DND-41 (cell line): ENCODE results near the gene HNF1A.

ENCODE experiments used
- ATAC-seq: fragments of 200-7000 bp; cut with Tn5 transposase; 3 replicates; pipeline ENCODE4 v1.9.1; 2021; ENCODE audit warnings: low read depth; ENCODE audit not compliant: insufficient read depth
- DNase-seq: peaks from one replicate; pipeline ENCODE4 v3.0.0-alpha.2; 2020
- H2AFZ ChIP-seq: 2 replicates; pipeline ENCODE4 v1.6.0; 2012; ENCODE audit warnings: low read depth, low read length
- H3K27ac ChIP-seq: 2 replicates; pipeline ENCODE4 v1.5.1; 2012; ENCODE audit warnings: low read length, inconsistent platforms
- H3K27me3 ChIP-seq: fragments of 200-600 bp; sonication (generic); 2 replicates; pipeline ENCODE4 v1.6.0; 2012; ENCODE audit warnings: low read length, mild to moderate bottlenecking, inconsistent platforms; ENCODE audit not compliant: insufficient read depth, poor library complexity
- H3K36me3 ChIP-seq: 2 replicates; pipeline ENCODE4 v1.5.1; 2012; ENCODE audit warnings: low read length, inconsistent platforms; ENCODE audit not compliant: insufficient read depth
- H3K4me1 ChIP-seq: 2 replicates; pipeline ENCODE4 v1.5.1; 2012; ENCODE audit warnings: mild to moderate bottlenecking, low read length; ENCODE audit not compliant: insufficient read depth
- H3K4me2 ChIP-seq: 2 replicates; pipeline ENCODE4 v1.6.0; 2012; ENCODE audit warnings: mild to moderate bottlenecking, moderate library complexity, low read length, inconsistent platforms; ENCODE audit not compliant: insufficient read depth
- H3K4me3 ChIP-seq, 2 experiments: fragments of 200-600 bp in 1 of 2; shearing (Covaris generic) in 1 of 2; 2 replicates each; pipeline ENCODE4 v1.5.1; 2012 to 2016; ENCODE audit warnings: inconsistent platforms in 2 of 2, low read length in 2 of 2, mild to moderate bottlenecking in 2 of 2, low read depth in 1 of 2, moderate library complexity in 1 of 2
- H3K79me2 ChIP-seq: 2 replicates; pipeline ENCODE4 v1.6.0; 2012; ENCODE audit warnings: low read length, inconsistent platforms; ENCODE audit not compliant: insufficient read depth
- H3K9ac ChIP-seq: 2 replicates; pipeline ENCODE4 v1.6.0; 2012; ENCODE audit warnings: low read depth, mild to moderate bottlenecking, inconsistent platforms, low read length, moderate library complexity
- H3K9me3 ChIP-seq: 2 replicates; pipeline ENCODE4 v1.5.1; 2012; ENCODE audit warnings: low read length, moderate library complexity, mild to moderate bottlenecking, inconsistent platforms; ENCODE audit not compliant: insufficient read depth, severe bottlenecking
- H4K20me1 ChIP-seq: 2 replicates; pipeline ENCODE4 v1.6.0; 2012; ENCODE audit warnings: low read length; ENCODE audit not compliant: insufficient read depth
- CTCF ChIP-seq: IDR thresholded peaks from 2 replicates; pipeline ENCODE4 v1.5.1; 2012; ENCODE audit warnings: borderline replicate concordance, low read length, moderate library complexity, mild to moderate bottlenecking; ENCODE audit not compliant: poor library complexity, severe bottlenecking; ENCODE audit errors: extremely low read depth
- EZH2 ChIP-seq: IDR thresholded peaks from 3 replicates; pipeline ENCODE4 v1.6.1; 2012; ENCODE audit warnings: borderline replicate concordance, low read depth, mild to moderate bottlenecking, moderate library complexity, low read length, inconsistent platforms; ENCODE audit not compliant: severe bottlenecking

HNF1A gene

GRCh38 chr12:121009741-121010140, 31.4 kb downstream of the HNF1A start:
- Histone ChIP-seq H4K20me1 (no peaks in the 10 kb centered on the region), H2AFZ (no peak overlapping the region), H3K4me1 (peaks cover 2% of the 10 kb centered on the region), H3K27ac (no peak overlapping the region), H3K4me3 (no peak overlapping the region), H3K27me3 (no peaks in the 10 kb centered on the region), H3K4me2 (no peak overlapping the region), H3K79me2 (peaks cover 5% of the 10 kb centered on the region), H3K36me3 (peaks cover 64% of the 10 kb centered on the region), H3K9me3 (no peaks in the 10 kb centered on the region), H3K9ac (no peak overlapping the region)
- no peak for TF ChIP-seq EZH2
- TF ChIP-seq CTCF, result peak; percentile 37
- ATAC-seq (peak; percentile 61; the same call in 2 of the 3 replicates), DNase-seq (no peak)

GRCh38 chr12:121010860-121011259, 32.5 kb downstream of the HNF1A start:
- Histone ChIP-seq H3K9ac (no peak overlapping the region), H2AFZ (no peak overlapping the region), H3K36me3 (peaks cover 56% of the 10 kb centered on the region), H3K9me3 (no peaks in the 10 kb centered on the region), H3K27ac (no peak overlapping the region), H4K20me1 (no peaks in the 10 kb centered on the region), H3K79me2 (peaks cover 17% of the 10 kb centered on the region), H3K4me1 (peaks cover 13% of the 10 kb centered on the region), H3K27me3 (no peaks in the 10 kb centered on the region), H3K4me3 (no peak overlapping the region), H3K4me2 (no peak overlapping the region)
- ATAC-seq (no peak), DNase-seq (no peak)
- TF ChIP-seq CTCF (no peak), EZH2 (no peak)

GRCh38 chr12:121011820-121012219, 33.5 kb downstream of the HNF1A start:
- no peaks in the 10 kb centered on the region for H3K9me3 ChIP-seq
- H3K4me3 ChIP-seq, result no peak overlapping the region
- H3K4me2 ChIP-seq, result no peak overlapping the region
- H3K27me3 ChIP-seq, result no peaks in the 10 kb centered on the region
- H3K9ac ChIP-seq, result no peak overlapping the region
- no peaks in the 10 kb centered on the region for H4K20me1 ChIP-seq
- no peak overlapping the region for H2AFZ ChIP-seq
- no peak for TF ChIP-seq CTCF
- TF ChIP-seq EZH2, result no peak
- ATAC-seq, result no peak
- H3K4me1 ChIP-seq, result peaks cover 18% of the 10 kb centered on the region
- peaks cover 52% of the 10 kb centered on the region for H3K36me3 ChIP-seq
- H3K79me2 ChIP-seq, result peaks cover 21% of the 10 kb centered on the region
- H3K27ac ChIP-seq, result no peak overlapping the region
- no peak for DNase-seq

GRCh38 chr12:121013715-121014114, 35.4 kb downstream of the HNF1A start:
- TF ChIP-seq CTCF (peak; percentile 31), EZH2 (no peak)
- no peak overlapping the region for H3K27ac ChIP-seq
- no peak overlapping the region for H3K4me3 ChIP-seq
- no peak overlapping the region for H2AFZ ChIP-seq
- no peaks in the 10 kb centered on the region for H3K9me3 ChIP-seq
- H3K36me3 ChIP-seq, result peaks cover 38% of the 10 kb centered on the region
- no peaks in the 10 kb centered on the region for H4K20me1 ChIP-seq
- H3K27me3 ChIP-seq, result no peaks in the 10 kb centered on the region
- peaks cover 21% of the 10 kb centered on the region for H3K79me2 ChIP-seq
- H3K4me1 ChIP-seq, result peaks cover 18% of the 10 kb centered on the region
- H3K9ac ChIP-seq, result no peak overlapping the region
- DNase-seq (no peak), ATAC-seq (no peak)
- H3K4me2 ChIP-seq, result no peak overlapping the region
